ENCODE data around the gene CEP41.

CEP41 gene

DNA sequence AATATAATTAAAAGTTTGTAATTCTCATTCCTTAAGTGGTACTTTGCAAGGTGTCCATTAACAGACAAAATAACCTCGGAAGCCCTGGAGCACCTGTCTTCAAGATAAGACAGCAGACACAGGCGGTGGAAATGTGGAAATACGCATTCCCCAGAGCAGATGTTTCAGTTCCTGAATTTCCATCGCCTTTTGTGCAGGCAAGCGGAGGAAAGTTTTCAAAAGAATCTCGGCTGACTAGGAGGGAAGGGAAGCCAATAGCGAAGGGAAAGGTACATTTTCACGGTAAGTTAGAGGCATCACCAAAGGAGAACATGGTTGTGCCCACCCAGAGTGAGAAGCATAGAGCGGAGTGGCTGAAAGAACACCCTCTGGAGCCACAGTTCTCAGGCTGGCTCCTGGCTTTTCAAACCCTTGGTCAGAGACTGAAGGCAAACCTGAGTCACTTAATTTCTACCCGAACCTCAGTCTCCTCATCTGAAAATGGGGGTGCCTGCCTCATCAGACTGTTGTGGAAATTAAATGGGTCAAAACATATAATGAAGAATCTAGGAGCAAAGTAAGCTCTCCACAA is 46.9 kb downstream of the CEP41 start:
- TF ChIP-seq, protein P1, sequence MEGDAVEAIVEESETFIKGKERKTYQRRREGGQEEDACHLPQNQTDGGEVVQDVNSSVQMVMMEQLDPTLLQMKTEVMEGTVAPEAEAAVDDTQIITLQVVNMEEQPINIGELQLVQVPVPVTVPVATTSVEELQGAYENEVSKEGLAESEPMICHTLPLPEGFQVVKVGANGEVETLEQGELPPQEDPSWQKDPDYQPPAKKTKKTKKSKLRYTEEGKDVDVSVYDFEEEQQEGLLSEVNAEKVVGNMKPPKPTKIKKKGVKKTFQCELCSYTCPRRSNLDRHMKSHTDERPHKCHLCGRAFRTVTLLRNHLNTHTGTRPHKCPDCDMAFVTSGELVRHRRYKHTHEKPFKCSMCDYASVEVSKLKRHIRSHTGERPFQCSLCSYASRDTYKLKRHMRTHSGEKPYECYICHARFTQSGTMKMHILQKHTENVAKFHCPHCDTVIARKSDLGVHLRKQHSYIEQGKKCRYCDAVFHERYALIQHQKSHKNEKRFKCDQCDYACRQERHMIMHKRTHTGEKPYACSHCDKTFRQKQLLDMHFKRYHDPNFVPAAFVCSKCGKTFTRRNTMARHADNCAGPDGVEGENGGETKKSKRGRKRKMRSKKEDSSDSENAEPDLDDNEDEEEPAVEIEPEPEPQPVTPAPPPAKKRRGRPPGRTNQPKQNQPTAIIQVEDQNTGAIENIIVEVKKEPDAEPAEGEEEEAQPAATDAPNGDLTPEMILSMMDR (IDR thresholded peaks at IDR 0.05; ENCODE audit: borderline replicate concordance, insufficient read depth, low read depth, low read length) = no peak
- no peak overlapping the region for H3K4me3 ChIP-seq (ENCODE audit: low read depth, low read length)

GRCh38 chr7:130393101-130393561 is 47.7 kb downstream of the CEP41 start:
- no peak overlapping the region for H3K4me3 ChIP-seq (ENCODE audit: low read depth, low read length)
- TF ChIP-seq, protein P1 (IDR thresholded peaks at IDR 0.05; ENCODE audit: borderline replicate concordance, insufficient read depth, low read depth, low read length) = no peak

DNA sequence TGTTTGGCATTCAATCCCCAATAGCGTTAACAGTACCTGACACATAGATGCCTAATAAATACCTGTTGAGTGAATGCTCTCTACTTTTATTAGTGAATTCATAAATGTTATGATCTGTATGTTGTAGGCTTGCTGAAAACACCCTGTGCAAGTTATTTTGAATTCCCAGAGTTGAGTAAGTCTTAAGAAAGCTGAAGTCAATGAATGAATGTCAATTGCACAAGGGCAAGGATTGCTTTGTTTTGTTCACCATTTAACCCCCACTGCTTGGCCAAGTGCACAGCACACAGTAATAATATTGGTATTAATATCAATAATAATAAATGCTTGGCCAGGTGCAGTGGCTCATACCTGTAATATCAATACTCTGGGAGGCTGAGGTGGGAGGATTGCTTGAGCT is 50.3 kb downstream of the CEP41 start:
- no peak overlapping the region for H3K4me3 ChIP-seq (ENCODE audit: low read depth, low read length)
- TF ChIP-seq, protein P1 (IDR thresholded peaks at IDR 0.05; ENCODE audit: borderline replicate concordance, insufficient read depth, low read depth, low read length) = no peak

- TF ChIP-seq, protein P1 (IDR thresholded peaks at IDR 0.05; ENCODE audit: borderline replicate concordance, insufficient read depth, low read depth, low read length) = no peak
- H3K4me3 ChIP-seq (ENCODE audit: low read depth, low read length) = no peak overlapping the region
Measured at GRCh38 chr7:130388671-130389070, 52.1 kb downstream of the CEP41 start.

- TF ChIP-seq, protein P1 (IDR thresholded peaks at IDR 0.05; ENCODE audit: borderline replicate concordance, insufficient read depth, low read depth, low read length) = no peak
- no peak overlapping the region for H3K4me3 ChIP-seq (ENCODE audit: low read depth, low read length)
Measured at GRCh38 chr7:130387628-130388403, 53.0 kb downstream of the CEP41 start.

DNA sequence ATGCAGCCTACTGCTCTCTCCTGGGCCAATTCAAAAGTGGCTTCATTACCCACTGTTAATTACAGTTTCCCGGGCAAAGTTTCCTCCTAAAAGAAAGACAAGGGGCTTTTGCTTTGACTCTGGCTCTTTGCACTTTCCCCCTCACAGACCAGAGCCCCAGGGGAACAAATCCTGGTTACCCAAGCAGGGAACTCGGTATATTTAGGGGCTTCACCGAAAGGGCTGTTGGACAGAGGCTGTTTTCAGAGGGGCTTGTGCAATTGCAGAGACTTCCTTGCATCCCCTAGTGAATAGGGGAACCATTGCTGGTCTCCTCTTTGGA is 53.5 kb downstream of the CEP41 start:
- TF ChIP-seq, protein P1 (IDR thresholded peaks at IDR 0.05; ENCODE audit: borderline replicate concordance, insufficient read depth, low read depth, low read length) = no peak

GRCh38 chr7:130386876-130387275 is 53.9 kb downstream of the CEP41 start:
- H3K4me3 ChIP-seq (ENCODE audit: low read depth, low read length) = no peak overlapping the region
- TF ChIP-seq, protein P1 (IDR thresholded peaks at IDR 0.05; ENCODE audit: borderline replicate concordance, insufficient read depth, low read depth, low read length) = no peak

More for the DNA sequence above, 53.5 kb downstream of the CEP41 start:
- no peak overlapping the region for H3K4me3 ChIP-seq (ENCODE audit: low read depth, low read length)

All from GM12875 (cell line).